HG02642 (cell line): Measurements from ENCODE around the gene B3GNT3.

Source experiments
- ATAC-seq: cut with Tn5 transposase; IDR thresholded peaks from one replicate; pipeline ENCODE4 v1.9.1; 2021; ENCODE audit warnings: mild to moderate bottlenecking; ENCODE audit not compliant: unreplicated experiment, poor library complexity

Gene B3GNT3

GRCh38 chr19:17794731-17795494, at the start of gene B3GNT3:
Gene B3GNT3, plus strand, starts transcription at chr19:17795138. Its CDS starts 12,670 bp downstream, at chr19:17807808.
- ATAC-seq, result no peak

- ATAC-seq, result peak; percentile 74
These were observed 47.5 kb upstream of the B3GNT3 start for GRCh38 chr19:17747205-17748098.

GRCh38 chr19:17748884-17749638, 45.9 kb upstream of the B3GNT3 start:
- no peak for ATAC-seq

- no peak for ATAC-seq
These were observed 45.0 kb upstream of the B3GNT3 start for GRCh38 chr19:17749912-17750317.

GRCh38 chr19:17751103-17751911, 43.6 kb upstream of the B3GNT3 start, which contains the start of gene FCHO1:
Gene FCHO1, plus strand, starts transcription at chr19:17751477. Its CDS starts 3,688 bp downstream, at chr19:17755165.
- peak; percentile 37 for ATAC-seq

- ATAC-seq, result no peak
These were observed 43.0 kb upstream of the B3GNT3 start for GRCh38 chr19:17751912-17752273.

- ATAC-seq, result no peak
These were observed 41.9 kb upstream of the B3GNT3 start for GRCh38 chr19:17752865-17753639.

- ATAC-seq, result no peak
These were observed 41.0 kb upstream of the B3GNT3 start for GRCh38 chr19:17753976-17754375.

- ATAC-seq, result peak; percentile 37
These were observed 40.1 kb upstream of the B3GNT3 start for GRCh38 chr19:17754634-17755442.

- ATAC-seq, result no peak
These were observed 39.5 kb upstream of the B3GNT3 start for GRCh38 chr19:17755443-17755890.

GRCh38 chr19:17755977-17756670, 38.8 kb upstream of the B3GNT3 start:
- peak; percentile 34 for ATAC-seq

- ATAC-seq, result no peak
These were observed 37.8 kb upstream of the B3GNT3 start for GRCh38 chr19:17757125-17757524.

- no peak for ATAC-seq
These were observed 36.4 kb upstream of the B3GNT3 start for GRCh38 chr19:17758515-17758914.

- ATAC-seq, result no peak
These were observed 33.8 kb upstream of the B3GNT3 start for GRCh38 chr19:17761148-17761547.

GRCh38 chr19:17762505-17763229, 32.3 kb upstream of the B3GNT3 start:
- no peak for ATAC-seq

- ATAC-seq, result no peak
These were observed 30.6 kb upstream of the B3GNT3 start for GRCh38 chr19:17764348-17764747.

GRCh38 chr19:17765069-17765618, 29.8 kb upstream of the B3GNT3 start:
- no peak for ATAC-seq
